GM19463 (cell line): ENCODE measurements around the gene GBP6.
"Not testable (repeated sequence)": the region's sequence is repeated elsewhere in the genome, so short reads cannot be mapped to it uniquely, and the experiment has no call there.

ENCODE experiments used
- ATAC-seq: cut with Tn5 transposase; IDR thresholded peaks from one replicate; pipeline ENCODE4 v1.9.1; 2021; ENCODE audit warnings: mild to moderate bottlenecking, moderate library complexity; ENCODE audit not compliant: unreplicated experiment

Gene GBP6

GRCh38 chr1:89369331-89369730, 5.5 kb downstream of the GBP6 start:
- no peak for ATAC-seq

DNA sequence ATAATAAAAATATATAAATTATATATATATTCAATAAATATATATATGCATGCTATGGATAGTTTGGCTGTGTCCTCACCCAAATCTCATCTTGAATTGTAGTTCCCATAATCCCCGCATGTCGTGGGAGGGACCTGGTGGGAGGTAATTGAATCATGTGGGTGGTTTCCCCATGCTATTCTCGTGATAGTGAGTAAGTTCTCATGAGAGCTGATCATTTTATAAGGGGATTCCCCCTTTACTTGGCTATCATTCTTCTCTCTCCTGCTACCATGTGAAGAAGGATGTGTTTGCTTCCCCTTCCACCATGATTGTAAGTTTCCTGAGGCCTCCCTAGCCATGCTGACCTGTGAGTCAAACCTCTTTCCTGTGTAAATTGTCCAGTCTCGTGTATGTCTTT, 10.0 kb downstream of the GBP6 start:
- not testable (repeated sequence) for ATAC-seq

DNA sequence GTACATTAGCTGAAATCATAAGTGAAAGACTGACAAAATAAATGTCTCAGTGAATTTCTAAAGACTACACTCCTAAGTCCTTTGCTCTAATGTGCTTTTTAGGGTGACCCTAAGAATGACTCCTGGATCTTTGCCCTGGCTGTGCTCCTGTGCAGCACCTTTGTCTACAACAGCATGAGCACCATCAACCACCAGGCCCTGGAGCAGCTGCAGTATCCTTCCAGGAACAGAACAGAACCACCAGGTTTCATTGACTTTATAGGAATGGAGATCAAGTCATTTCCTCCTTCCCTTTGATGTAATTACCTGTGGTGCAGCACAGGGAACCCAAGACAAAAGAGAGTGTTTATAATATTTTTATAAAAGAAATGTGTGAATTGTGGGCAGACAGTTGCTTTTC, 14.1 kb downstream of the GBP6 start:
- no peak for ATAC-seq

DNA sequence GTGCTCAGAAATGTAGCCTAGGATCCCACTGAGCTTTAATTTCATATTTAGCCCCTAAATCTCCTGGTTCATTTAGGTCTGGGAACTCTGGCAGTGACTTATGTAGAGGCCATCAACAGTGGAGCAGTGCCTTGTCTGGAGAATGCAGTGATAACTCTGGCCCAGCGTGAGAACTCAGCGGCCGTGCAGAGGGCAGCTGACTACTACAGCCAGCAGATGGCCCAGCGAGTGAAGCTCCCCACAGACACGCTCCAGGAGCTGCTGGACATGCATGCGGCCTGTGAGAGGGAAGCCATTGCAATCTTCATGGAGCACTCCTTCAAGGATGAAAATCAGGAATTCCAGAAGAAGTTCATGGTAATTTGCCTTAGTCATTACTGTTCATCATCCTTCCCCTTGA, 17.8 kb downstream of the GBP6 start:
- no peak for ATAC-seq

DNA sequence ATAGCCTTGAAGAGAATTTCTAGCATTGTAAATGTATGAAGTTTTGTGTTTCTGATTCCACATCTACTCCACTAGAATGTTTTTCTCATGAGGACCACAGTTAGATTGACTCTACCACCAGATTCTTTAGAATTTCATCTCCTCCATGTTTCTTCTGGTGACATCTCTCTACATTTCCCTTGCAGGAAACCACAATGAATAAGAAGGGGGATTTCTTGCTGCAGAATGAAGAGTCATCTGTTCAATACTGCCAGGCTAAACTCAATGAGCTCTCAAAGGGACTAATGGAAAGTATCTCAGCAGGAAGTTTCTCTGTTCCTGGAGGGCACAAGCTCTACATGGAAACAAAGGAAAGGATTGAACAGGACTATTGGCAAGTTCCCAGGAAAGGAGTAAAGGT, 18.6 kb downstream of the GBP6 start:
- no peak for ATAC-seq

DNA sequence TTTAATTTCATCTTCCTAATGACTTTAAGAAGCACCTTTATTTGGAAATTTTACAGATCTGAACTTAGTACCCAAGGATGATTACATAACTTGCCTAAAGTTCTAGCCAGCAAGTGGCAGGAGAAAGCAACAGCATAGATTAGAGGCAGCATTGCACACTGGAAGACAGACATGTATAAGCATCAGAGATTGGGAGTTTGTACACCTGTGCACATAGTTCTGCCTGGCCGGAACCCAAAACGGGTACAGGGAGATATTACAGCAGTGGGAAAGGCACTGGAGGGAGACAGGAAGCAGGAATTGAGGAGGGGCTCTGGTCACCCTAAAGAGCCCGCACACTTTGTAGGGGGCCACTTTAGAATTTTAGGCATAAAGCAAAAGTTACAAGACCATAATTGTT, 19.3 kb downstream of the GBP6 start:
- ATAC-seq: no peak

GRCh38 chr1:89390707-89391106, 26.8 kb downstream of the GBP6 start:
- no peak for ATAC-seq

- ATAC-seq: no peak
Measured at GRCh38 chr1:89391686-89392085, 27.8 kb downstream of the GBP6 start.

GRCh38 chr1:89394851-89395250, 31.0 kb downstream of the GBP6 start:
- no peak for ATAC-seq

GRCh38 chr1:89396902-89397301, 33.0 kb downstream of the GBP6 start:
- no peak for ATAC-seq

GRCh38 chr1:89405275-89405929, 41.5 kb downstream of the GBP6 start:
- no peak for ATAC-seq

DNA sequence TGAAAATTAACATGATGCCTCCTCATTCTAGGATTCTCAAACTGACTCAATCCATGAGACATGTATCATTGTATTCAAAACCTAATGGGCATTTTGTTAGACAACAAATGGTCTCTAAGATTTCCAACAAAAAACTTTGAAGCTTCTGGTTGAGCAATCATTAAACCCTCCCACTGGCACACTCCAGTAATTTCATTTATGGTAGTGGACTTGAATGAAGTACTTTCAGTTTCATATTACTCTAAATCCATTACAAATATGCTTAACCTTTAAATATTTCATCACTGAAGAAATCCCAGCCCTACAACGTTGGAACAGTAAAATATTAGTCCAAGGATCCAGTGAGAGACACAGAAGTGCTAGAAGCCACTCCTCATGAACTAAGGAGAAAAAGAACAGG, 43.5 kb downstream of the GBP6 start:
- ATAC-seq: no peak

DNA sequence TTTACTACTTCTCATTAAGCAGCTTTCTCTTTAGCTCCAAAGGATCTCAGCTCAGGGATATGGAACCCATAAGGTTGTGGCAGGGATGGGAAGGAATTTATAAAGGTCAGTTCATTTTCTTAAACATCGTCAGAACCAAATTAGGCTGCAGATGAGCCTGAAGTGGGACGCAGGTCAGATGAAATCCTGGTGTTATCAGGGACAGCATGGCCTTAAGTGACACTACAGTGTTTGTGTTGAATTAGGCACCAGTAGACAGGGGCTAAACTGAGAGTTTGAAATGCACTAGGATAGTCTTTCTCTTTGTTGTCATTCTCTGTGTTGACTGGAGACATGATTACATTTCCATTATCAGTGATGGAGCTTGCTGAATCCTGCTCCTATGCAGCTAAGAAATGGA, 43.9 kb downstream of the GBP6 start:
- not testable (repeated sequence) for ATAC-seq

DNA sequence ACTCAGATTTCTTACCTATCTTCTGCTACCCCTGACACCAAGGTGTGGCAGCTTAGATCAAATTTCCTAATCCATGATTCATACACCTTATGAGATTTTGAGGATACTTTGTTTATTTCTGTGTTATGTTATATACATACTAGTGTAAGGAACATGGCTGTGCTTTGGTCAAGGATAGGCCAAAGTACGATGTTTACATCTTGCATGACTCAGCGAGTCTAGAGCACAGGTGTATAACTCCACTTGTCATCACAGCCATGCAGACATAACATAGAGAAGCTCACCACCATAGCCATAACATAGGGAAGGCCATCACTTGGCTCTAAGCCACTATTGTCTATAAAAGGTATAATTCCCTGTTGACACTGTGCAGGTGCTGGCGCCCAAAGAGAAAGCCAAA, 61.2 kb downstream of the GBP6 start:
- no peak for ATAC-seq

GRCh38 chr1:89429062-89429461, 65.2 kb downstream of the GBP6 start:
- no peak for ATAC-seq

DNA sequence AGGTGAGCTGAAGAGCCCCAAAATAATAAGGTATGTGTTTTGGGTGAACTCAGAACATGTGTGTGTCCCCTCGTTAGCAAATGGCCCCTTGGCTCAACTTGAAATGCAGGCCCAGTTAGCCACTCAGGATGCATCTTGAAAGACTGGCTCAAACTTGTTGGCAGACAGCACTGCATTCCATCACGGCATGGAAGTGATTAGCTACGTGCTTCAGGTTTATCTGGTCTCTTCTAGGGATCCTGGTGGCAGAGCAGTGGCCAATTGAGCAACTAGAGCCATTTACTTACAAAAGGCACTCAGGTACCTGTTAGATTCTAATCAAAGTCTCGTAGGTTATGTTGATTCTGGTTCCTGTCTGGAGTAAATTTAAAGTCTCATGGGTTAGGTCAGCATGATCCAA, 65.8 kb downstream of the GBP6 start:
- not testable (repeated sequence) for ATAC-seq

- no peak for ATAC-seq
Measured at GRCh38 chr1:89433421-89433820, 69.6 kb downstream of the GBP6 start.

DNA sequence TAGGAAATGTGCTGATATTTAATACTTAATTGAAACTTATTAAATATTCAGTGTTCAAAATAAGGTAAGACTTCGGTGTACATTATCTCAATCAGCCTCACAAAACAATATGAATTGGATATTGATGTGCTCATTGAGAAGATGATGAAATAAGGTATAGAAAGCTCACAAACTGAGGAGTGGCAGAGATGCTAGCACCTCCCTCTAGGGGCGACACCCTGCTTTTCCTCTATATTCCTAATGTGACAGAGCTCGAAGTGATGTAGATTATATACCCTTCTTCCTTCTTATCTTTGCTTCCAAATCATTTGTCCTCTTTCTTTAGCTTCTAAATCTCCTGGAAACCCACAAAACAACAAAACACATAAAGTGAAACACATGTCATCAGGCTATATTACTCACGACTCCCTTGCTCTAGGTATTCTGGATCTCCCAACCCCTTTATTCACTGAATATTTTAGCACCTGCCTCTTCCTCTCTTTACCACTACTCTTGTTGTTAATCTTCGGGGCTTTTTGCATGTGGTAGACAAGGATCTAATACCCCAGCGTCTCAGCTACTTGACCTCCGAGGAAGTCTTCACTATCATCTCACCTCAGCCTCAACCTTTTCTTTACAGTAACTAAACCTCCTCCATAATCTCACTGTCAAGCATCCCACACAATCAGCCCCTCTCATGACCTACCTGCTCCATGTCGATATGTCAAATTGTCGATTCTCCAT, 70.4 kb downstream of the GBP6 start:
- ATAC-seq: not testable (repeated sequence)
